Activated CD4-positive, alpha-beta T cell treated with anti-CD3 and anti-CD28 coated beads for 4 hours (primary cell): ENCODE results near the gene FARP1.

Experiments used
- DNase-seq, 2 donors: peaks; one replicate each; pipeline ENCODE4 v3.0.0-alpha.2; 2020

The FARP1 gene

GRCh38 chr13:98433654-98434053, 290.8 kb downstream of the FARP1 start:
- DNase-seq: no peak

DNA sequence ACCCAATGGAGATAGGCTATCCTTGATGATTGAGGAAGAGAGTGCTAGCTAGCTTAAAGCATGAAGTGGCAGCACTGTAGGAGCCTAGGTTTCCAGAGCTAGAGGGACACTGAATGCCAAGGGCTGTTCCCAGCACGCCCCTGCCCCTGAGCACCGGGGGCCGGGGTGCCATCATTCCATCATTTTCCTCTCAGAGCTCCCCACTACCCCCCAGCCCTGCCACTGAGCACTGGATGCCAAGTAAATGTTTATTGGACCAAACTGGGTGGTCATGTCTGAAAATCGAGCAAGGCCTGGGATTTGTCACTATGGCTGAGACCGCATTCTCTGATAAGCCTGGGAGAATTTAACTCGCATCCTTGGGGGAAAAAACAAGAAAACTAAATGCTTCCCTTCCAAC, 291.2 kb downstream of the FARP1 start:
- no peak for DNase-seq

GRCh38 chr13:98435376-98435775, 292.5 kb downstream of the FARP1 start:
- no peak for DNase-seq

DNA sequence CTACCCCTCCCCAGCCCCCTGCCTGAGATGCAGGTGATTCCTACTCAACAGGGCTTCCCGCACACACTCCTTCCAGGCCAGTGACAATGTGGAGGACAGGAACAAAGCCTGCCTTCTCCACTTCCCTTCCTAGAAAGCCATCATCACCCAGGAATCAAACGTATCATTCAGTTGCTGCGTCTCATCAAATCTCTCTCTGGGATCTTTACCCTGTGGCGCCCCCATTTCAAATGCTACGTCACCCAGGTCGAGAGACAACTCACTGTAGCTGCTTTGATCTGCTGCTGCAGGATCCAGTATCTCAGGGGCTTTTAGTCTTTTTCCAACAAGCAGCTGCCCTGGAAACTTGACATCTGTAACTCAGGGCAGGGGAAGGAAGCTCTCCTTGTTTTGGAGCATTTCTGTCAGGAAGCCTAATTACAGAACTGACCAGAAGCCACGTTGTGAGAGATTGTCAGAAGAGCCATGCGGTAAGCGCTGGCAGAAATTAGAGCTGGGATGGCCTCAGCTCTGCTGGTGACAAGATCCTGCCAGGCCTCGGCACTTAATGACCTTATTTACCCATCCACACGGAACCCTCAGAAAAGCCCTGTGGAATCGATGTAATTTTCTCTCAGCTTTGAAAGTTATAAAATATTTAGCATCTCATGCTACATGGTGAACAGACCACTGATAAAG, 293.5 kb downstream of the FARP1 start:
- DNase-seq: no peak

- no peak for DNase-seq
Measured at GRCh38 chr13:98438246-98439125, 295.6 kb downstream of the FARP1 start.

DNA sequence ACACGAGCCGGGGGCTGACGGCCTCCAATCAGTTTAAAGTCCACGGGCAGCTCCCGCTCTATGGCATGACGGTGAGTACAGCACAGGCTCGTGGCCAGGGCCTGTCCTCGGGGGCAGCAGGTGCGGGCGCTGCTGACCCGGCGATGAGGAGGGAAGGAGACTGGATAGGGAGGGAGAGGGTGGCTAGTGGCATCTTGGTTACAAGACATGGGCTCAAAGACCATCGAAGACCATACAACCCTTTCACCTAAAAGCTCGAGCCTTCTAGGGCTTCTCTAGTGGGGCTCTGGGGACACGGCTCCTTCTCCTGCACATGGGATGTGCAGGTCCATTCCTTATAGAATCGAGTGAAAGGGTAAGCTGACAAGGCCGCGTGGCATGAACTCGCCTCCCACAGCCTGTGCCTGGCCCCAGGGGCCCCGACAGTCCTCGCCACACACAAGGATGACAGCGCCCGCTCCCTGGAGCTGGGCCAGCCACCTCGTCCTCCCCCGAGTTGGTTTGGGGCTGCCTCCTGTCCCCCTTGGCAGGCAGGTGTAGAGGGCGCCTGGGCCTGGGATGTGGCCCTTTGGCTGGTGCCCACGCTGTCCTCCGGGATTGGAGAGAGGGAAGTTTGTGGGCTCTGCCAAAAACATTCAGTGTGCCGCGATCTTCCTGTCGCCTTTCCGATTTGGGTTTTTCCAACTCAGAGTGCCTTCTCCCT, 296.4 kb downstream of the FARP1 start:
- no peak for DNase-seq

DNA sequence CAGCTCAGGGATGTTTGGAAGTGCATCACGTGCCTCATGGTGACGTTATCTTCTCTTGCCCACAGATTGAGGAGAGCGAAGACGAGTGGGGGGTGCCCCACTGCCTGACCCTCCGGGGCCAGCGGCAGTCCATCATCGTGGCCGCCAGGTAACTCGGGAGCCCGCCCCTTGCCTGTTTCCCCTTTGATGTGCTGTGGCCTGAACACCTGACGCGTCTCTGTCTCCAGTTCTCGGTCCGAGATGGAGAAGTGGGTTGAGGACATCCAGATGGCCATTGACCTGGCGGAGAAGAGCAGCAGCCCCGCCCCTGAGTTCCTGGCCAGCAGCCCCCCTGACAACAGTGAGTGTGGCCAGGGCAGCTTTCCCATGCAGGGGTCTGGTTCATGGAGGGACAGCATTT, 297.0 kb downstream of the FARP1 start:
- no peak for DNase-seq

- DNase-seq: no peak
Measured at GRCh38 chr13:98440390-98441055, 297.6 kb downstream of the FARP1 start.

DNA sequence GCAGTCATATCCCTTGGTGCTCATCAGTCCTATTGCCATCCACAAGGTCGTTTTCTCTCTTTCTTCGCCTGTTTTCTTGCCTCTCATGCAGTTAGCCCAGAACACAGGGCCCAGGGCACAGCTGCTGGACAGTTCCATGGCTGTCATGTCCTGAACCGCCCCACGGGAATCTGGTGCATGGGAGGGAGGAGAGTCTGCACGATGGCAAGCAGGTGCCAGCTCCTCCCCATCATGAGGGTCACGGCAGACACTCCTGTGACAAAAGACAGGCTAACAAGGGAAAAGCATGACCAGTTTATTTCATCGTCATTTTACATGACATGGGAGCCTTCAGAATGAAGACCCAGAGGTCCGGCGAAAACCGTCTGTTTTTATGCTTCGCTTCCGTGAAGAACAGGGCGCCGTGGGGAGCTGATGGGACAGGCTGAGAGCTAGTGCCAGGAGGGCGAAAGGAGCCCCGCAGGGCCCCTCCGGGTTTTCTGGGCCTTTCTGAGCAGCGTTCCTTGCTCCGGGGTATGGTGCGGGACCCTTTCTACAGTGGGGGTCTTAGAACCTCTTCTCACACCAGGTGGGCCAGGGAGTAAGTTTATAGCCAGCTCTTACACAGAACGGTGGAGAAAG, 298.3 kb downstream of the FARP1 start:
- no peak for DNase-seq

GRCh38 chr13:98442391-98443230, 299.7 kb downstream of the FARP1 start:
- no peak for DNase-seq

GRCh38 chr13:98443329-98443728, 300.4 kb downstream of the FARP1 start:
- no peak for DNase-seq

- no peak for DNase-seq
Measured at GRCh38 chr13:98443800-98444325, 301.0 kb downstream of the FARP1 start.

DNA sequence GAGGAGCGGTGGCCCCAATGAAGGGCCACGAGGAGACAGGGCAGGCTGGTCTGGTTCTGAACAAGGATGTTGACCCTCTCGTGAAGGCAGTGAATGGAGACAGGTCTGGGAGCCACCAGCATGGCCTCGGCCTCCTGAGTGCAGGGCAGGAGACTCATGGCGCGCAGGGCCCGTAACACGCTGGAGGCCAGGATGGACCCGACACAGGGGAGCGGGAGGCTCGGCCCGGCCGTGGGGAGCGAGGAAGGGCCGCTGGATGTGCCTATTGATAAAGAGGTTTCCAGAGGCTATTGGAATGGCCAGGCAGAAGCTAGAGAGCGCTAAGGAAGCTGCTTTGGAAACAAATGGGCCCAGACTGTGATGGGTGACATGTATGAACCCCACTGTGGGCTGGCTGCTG, 301.5 kb downstream of the FARP1 start:
- no peak for DNase-seq

GRCh38 chr13:98445340-98446233, 302.7 kb downstream of the FARP1 start:
- DNase-seq: peak; percentile 76 to 77

DNA sequence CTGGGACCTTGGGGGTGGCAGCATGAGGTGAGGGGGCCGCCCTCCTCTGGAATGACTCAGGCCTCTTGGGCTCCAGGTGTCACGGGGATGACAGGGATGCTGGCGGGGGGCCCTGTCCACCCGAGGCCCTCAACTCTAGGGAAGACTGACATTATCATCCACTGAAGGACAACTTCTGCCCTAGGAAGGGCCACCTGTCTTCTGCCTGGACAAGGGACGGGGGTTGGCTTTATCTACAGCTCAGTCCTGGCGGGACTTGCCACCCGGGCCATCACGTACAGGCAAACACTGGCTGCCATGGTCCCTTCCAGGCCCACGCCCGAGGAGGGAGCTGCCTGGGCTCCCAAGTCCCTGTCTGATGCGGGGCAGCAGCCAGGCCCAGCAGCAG, 303.3 kb downstream of the FARP1 start:
- no peak for DNase-seq

DNA sequence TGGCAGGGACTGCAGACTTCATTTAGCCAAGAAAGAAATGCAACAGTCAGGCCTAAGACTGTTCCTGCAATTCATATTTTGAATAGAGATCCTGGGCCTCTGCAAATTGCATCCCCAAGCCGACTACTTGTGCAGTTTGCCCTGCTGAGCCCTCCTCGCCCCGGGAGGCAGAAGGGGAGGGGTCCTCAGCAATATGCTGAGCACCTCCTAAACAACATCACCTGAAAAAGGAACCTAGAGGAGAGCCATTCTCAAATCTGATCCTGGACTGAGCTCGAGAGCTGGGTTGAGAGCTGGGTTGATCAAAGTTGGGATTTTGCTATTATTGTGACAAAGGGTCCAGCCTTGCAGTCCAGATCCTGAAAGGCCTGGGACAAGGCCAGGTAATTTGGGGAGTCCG, 304.2 kb downstream of the FARP1 start:
- no peak for DNase-seq

GRCh38 chr13:98447881-98448641, 305.2 kb downstream of the FARP1 start:
- peak in 1 of 2 donors; percentile 15 for DNase-seq

GRCh38 chr13:98448642-98448928, 305.7 kb downstream of the FARP1 start:
- DNase-seq: no peak

DNA sequence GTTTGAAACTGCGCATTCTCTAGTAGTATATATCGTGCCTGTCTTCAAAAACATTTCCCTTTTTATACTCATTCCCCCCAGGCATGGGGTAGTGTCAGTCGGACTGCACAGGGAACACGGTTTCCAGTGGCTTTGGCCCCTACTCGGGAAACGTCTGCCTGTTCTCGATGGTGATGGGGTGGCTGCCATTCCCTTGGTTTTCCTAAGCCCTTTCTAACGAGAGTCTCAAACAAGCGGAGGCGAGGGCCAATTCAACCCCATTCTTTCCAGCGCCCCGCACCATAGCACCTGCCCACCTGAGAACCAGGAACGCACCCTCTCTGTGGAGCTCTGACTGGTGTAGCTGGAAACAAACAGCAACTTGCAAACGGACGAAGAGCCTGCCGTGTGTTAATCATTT, 306.4 kb downstream of the FARP1 start:
- no peak for DNase-seq

- no peak for DNase-seq
Measured at GRCh38 chr13:98450026-98450425, 307.1 kb downstream of the FARP1 start.
